Kidney (tissue), 14 donors: Measurements from ENCODE around the gene ATP4A. TPM values are rescaled to one million over a fixed set of nuclear protein-coding genes. Genes with fewer than 3 reads are reported as not detected.

Experiments
- DNase-seq, 5 donors: peaks; one replicate each; pipeline ENCODE4 v3.0.0-alpha.2; 2013 to 2020
- FAIRE-seq: peaks from 2 replicates; lab custom pipeline; 2012; peaks lifted over from hg19 to GRCh38; lab: Jason Lieb, UNC
- H3K27ac ChIP-seq, 2 donors: one replicate each; pipeline ENCODE4 v1.7.0; 2013; ENCODE audit warnings: low read depth in 2 of 2, low read length in 2 of 2, inconsistent platforms in 1 of 2
- H3K27me3 ChIP-seq: one replicate; pipeline ENCODE4 v1.7.1; 2013; ENCODE audit warnings: low read length, inconsistent platforms; ENCODE audit not compliant: control insufficient read depth, insufficient read depth
- H3K36me3 ChIP-seq, 3 donors: one replicate each; pipeline versions ENCODE4 v1.7.0 to v1.7.1; 2013; ENCODE audit warnings: low read length in 3 of 3, control low read depth in 1 of 3, inconsistent platforms in 1 of 3; ENCODE audit not compliant: insufficient read depth in 3 of 3, control insufficient read depth in 2 of 3
- H3K4me1 ChIP-seq, 3 donors: one replicate each; pipeline versions ENCODE4 v1.7.0 to v1.7.1; 2013; ENCODE audit warnings: low read length in 3 of 3, inconsistent platforms in 1 of 3, low read depth in 1 of 3; ENCODE audit not compliant: control insufficient read depth in 2 of 3, insufficient read depth in 2 of 3
- H3K4me3 ChIP-seq, 3 donors: one replicate each; pipeline versions ENCODE4 v1.7.0 to v1.8.1; 2013; ENCODE audit warnings: low read length in 3 of 3, control low read depth in 1 of 3, inconsistent platforms in 1 of 3
- H3K9ac ChIP-seq, 3 donors: one replicate each; pipeline versions ENCODE4 v1.7.0 to v1.7.1; 2013; ENCODE audit warnings: low read length in 3 of 3, control low read depth in 1 of 3, inconsistent platforms in 1 of 3
- H3K9me3 ChIP-seq, 3 donors: one replicate each; pipeline versions ENCODE4 v1.7.0 to v1.7.1; 2013; ENCODE audit warnings: low read length in 3 of 3, control low read depth in 1 of 3, inconsistent platforms in 1 of 3; ENCODE audit not compliant: control insufficient read depth in 2 of 3, insufficient read depth in 1 of 3
- intact Hi-C: fragments of 100-400 bp; cut with DNase I; formaldehyde crosslinking; loops from one replicate; pipeline ENCODE4 v1.11.1; 2022
- polyA plus RNA-seq: library from polyadenylated mRNA; stranded (reverse); fragments of 350-450 nt; fragmentation: Illumina TruSeq; extraction: RNeasy Lipid Tissue Mini Kit (QIAGEN cat#74804); gene quantifications from one replicate; pipeline ENCODE4 v1.2.3, GENCODE V29; 2014; ENCODE audit warnings: low read depth, low replicate concordance; ENCODE audit not compliant: insufficient read depth
- total RNA-seq: library from RNA; stranded (reverse); fragmentation: NEBNext Ultra II Directional; extraction: Animal tissue kit (Norgen Biotek cat#: 25700); gene quantifications from one replicate; pipeline ENCODE4 v1.2.1, GENCODE V29; 2021
- TF ChIP-seq, protein P1 (sequence below): IDR thresholded peaks from 3 replicates; pipeline ENCODE4 v1.5.1; 2012; ENCODE audit warnings: mild to moderate bottlenecking, moderate library complexity, borderline replicate concordance; ENCODE audit not compliant: insufficient read depth; ENCODE audit errors: extremely low read depth
- donor health status: control.
- donor health status: control.
- donor health status: control.
- donor health status: control.
- donor health status: control.
- donor health status: DM: yes; HTN: yes; CAD: no.
- donor health status: Normal renal cell carcinoma (clear cell type).

Gene ATP4A
- total and polyA plus RNA-seq, 2 donors from 2014 or later = not detected

GRCh38 chr19:35569281-35569781, 5.9 kb upstream of the ATP4A start:
- no peak for DNase-seq
- no peaks in the 10 kb centered on the region for H3K9me3 ChIP-seq
- H3K4me1 ChIP-seq = no peaks in the 10 kb centered on the region
- intact Hi-C loops = no loop called here
- TF ChIP-seq, protein P1, sequence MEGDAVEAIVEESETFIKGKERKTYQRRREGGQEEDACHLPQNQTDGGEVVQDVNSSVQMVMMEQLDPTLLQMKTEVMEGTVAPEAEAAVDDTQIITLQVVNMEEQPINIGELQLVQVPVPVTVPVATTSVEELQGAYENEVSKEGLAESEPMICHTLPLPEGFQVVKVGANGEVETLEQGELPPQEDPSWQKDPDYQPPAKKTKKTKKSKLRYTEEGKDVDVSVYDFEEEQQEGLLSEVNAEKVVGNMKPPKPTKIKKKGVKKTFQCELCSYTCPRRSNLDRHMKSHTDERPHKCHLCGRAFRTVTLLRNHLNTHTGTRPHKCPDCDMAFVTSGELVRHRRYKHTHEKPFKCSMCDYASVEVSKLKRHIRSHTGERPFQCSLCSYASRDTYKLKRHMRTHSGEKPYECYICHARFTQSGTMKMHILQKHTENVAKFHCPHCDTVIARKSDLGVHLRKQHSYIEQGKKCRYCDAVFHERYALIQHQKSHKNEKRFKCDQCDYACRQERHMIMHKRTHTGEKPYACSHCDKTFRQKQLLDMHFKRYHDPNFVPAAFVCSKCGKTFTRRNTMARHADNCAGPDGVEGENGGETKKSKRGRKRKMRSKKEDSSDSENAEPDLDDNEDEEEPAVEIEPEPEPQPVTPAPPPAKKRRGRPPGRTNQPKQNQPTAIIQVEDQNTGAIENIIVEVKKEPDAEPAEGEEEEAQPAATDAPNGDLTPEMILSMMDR = no peak
- H3K9ac ChIP-seq = no peak overlapping the region
- H3K27ac ChIP-seq = no peak overlapping the region
- H3K36me3 ChIP-seq = no peaks in the 10 kb centered on the region
- no peaks in the 10 kb centered on the region for H3K27me3 ChIP-seq
- no peak overlapping the region for H3K4me3 ChIP-seq
- no peak for FAIRE-seq

GRCh38 chr19:35566738-35567137, 3.3 kb upstream of the ATP4A start:
- intact Hi-C loops = no loop called here
- no peak overlapping the region for H3K4me3 ChIP-seq
- FAIRE-seq (no peak), DNase-seq (no peak)
- no peaks in the 10 kb centered on the region for H3K27me3 ChIP-seq
- TF ChIP-seq, protein P1 = no peak
- no peaks in the 10 kb centered on the region for H3K36me3 ChIP-seq
- H3K27ac ChIP-seq = no peak overlapping the region
- H3K9me3 ChIP-seq = no peaks in the 10 kb centered on the region
- no peak overlapping the region for H3K9ac ChIP-seq
- no peaks in the 10 kb centered on the region for H3K4me1 ChIP-seq

- TF ChIP-seq, protein P1 = no peak
- Histone ChIP-seq H3K36me3 (no peaks in the 10 kb centered on the region), H3K27ac (no peak overlapping the region), H3K4me3 (no peak overlapping the region), H3K9ac (no peak overlapping the region), H3K4me1 (no peaks in the 10 kb centered on the region), H3K9me3 (no peaks in the 10 kb centered on the region), H3K27me3 (no peaks in the 10 kb centered on the region)
- no peak for DNase-seq
- FAIRE-seq = no peak
- intact Hi-C loops = no loop called here
Measured at GRCh38 chr19:35565016-35565856, 1.8 kb upstream of the ATP4A start.
